Measurements from ENCODE around the gene NUFIP2.
"Not testable (repeated sequence)": the region's sequence is repeated elsewhere in the genome, so short reads cannot be mapped to it uniquely, and the experiment has no call there.

Gene NUFIP2

DNA sequence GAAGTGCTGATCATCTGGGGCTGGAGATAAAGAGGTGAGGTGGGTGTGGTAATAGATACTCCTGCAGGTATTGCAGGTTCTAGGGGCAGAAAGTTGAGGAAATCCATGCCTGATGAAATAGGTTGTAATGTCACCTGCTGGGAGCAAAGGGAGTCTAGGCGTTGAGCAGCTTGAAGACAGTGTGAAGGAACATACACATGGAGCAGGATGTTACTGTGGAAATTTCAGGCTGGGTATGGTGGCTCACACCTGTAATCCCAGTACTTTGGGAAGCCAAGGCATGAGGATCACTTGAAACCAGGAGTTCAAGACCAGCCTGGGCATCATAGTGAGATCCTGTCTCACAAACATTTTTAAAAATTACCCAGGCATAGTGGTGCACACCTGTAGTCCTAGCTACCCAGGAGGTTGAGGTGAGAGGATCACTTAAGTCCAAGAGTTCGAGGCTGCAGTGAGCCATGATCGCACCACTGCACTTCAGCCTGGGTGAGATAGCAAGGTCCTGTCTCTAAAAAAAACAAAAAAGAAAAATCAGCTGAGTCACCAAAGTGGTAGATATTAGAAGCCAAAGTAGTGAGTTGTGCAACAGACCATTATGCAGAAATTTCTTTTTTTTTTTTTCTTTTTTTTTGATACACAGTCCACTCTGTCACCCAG lies 56.3 kb downstream of the NUFIP2 start:
- no peak for DNase-seq

DNA sequence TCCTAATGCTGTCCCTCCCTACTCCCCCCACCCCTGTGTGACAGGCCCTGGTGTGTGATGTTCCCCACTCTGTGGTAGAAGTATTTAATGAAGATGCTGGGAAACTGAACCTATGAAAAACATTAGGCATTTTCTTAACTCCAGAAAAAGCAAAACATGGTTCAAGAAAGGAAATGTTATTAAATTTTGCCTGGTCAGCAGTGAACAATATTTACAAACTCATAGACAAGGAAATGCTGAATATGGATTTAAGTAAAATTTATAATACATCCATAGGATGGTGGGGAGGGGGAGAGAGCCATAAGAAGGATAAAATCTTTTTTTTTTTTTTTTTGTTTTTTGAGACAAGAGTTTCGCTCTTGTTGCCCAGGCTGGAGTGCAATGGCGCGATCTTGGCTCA lies 58.0 kb downstream of the NUFIP2 start:
- DNase-seq, result no peak

DNA sequence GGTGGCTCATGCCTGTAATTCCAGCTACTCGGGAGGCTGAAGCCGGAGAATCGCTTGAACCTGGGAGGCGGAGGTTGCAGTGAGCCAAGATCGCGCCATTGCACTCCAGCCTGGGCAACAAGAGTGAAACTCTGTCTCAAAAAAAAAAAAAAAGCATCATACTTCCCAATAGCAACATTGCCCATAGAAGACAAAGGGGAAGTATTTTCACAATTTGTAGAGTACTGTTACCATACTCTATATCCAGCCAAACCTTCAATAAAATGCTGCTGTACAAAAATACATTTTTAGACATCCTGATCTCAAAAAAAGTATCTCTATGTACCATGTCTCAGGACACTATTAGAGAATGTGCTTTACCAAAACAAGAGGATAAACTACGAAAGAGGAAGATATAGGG lies 59.0 kb downstream of the NUFIP2 start:
- not testable (repeated sequence) for DNase-seq

DNA sequence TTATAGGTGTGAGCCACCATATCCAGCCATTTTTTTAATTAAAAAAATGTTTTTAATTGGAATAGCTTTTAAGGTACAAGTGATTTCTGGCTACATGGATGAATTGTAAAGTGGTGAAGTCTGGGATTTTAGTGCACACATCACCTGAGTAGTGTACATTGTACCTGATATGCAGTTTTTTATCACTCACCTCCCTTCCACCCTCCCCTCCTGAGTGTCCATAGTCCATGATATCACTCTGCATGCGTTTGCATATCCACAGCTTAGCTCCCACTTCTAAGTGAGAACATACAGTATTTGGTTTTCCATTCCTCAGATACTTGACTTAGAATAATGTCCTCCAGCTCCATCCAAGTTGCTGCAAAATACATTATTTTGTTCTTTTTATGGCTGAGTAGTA lies 60.6 kb downstream of the NUFIP2 start:
- DNase-seq, result no peak

DNA sequence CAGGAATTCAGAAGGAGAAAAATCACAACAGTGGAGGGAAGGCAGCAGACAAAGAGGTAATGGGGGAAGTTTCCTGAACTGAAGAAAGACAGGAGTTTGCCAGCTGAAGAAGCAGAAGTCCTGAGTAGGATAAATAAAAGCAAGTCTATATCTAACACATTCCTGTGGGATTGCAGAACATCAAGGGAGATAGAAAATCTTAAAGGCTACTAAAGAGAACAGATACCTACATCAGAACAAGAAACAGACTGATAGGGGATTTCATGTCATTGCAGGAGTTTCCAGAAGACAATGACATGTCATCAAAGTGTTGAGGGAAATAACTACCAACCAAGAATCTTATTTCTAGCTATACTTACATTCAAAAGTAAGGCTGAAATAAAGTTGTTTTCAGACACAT lies 68.6 kb downstream of the NUFIP2 start:
- no peak for DNase-seq

DNA sequence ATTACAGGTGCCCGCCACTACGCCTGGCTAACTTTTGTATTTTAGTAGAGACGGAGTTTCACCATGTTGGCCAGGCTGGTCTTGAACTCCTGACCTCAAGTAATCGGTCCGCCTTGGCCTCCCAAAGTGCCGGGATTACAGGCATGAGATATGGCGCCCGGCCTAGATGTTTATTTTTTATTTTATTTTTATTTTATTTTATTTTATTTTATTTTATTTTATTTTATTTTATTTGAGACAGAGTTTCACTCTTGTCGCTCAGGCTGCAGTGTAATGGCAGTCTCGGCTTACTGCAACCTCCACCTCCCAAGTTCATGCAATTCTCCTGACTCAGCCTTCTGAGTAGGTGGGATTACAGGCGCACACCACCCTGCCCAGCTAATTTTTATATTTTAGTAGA lies 72.6 kb downstream of the NUFIP2 start:
- DNase-seq, result not testable (repeated sequence)

DNA sequence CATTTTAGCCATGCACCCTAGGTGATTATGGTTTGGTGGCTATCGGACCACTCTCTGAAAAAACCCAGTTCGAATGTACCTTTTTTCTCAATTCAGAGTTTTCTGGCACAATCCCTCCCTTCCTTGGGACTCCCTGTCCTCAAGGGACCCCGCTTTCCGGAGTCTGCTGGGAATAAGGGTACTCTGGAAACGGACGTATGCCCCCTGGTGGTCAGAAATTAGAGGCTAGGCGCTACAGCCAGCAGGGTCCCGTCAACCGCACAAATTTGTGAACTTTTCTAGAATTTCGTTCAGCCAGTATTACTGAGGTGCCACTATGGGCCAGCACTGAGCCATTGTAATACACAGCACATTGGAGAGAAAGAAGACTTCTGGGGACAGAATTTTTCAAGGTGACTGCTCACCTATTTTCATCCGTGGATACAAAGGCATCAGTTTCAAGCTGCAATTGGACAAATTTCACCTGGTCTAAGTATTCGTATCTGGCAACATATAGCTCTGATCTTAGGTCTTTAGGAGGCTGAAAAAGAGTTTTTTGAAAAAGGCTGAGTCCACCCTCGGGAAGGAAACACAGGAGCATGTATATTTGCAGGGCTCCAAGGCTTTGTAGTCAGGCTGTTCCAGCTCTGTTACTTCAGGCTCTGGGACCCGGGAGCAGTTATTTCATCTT lies 74.4 kb downstream of the NUFIP2 start:
- no peak for DNase-seq

DNA sequence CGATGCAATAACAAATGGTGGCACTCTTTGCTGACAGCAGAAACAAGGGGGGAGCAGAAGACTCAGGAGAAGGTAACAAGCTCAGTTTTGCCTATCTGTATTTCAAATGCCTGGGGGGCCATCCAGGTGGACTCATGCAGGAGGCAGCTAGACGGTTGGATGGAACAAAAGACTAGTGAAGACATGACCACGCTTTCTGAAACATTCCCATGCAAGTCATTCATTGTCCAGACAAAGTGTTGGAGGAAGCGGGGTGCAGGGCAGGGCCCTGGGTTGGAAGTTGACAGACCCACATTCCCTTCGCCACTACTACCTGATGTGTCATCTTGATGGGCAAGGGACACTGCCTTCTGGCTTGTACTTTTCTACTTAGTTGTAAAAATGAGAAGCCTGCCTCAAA lies 77.1 kb downstream of the NUFIP2 start:
- no peak for DNase-seq

DNA sequence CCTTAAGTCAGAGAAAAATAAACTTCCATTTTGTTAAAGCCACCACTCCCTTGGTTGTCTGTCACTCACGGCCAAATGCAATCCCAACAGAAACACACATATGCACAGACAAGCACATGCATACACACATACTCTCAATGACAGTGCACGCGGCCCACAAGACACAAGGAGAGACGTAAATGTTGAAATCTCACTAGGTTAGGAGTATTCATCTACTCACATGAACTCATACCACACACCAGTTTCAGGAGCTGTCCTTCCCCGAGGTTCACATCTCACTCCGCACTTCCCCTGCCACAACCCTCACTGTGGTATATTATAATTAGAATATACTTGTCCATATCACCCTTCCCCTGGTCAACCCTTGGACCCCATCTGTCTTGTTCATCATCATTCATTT lies 77.8 kb downstream of the NUFIP2 start:
- no peak for DNase-seq

DNA sequence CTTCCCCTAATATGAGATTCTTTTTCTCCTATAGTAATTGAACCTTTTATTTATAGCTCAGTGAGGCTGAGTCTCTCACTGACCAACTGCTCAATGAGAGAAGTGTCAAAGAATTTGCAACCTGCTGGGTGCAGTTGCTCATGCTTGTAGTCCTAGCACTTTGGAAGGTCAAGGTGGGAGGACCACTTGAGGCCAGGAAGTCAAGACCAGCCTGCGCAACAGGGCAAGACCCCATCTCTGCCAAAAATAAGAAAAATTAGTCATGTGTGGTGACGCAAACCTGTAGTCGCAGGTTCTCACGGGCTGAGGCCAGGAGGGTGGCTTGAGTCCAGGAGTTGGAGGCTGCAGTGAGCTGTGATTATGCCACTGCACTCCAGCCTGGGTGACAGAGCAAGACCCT lies 78.2 kb downstream of the NUFIP2 start:
- DNase-seq, result no peak

DNA sequence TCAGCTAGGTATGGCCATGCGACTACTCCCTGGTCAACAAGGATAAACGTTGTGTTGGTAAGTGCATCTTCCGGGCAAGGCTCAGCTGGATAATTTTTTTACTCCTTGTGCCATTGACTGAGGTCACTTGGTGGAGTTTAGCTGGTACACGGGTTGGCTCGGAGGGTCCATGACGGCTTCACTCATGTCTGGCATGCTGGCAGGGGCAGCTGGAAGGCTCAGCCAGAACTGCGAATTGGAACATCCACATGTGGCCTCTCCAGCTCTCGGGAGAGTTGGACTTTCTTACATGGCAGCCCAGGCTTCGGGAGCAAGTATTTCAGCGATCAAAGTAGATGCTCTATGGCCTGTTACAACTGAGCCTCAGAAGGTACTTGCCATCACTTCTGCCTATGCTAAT lies 78.8 kb downstream of the NUFIP2 start:
- DNase-seq, result no peak

DNA sequence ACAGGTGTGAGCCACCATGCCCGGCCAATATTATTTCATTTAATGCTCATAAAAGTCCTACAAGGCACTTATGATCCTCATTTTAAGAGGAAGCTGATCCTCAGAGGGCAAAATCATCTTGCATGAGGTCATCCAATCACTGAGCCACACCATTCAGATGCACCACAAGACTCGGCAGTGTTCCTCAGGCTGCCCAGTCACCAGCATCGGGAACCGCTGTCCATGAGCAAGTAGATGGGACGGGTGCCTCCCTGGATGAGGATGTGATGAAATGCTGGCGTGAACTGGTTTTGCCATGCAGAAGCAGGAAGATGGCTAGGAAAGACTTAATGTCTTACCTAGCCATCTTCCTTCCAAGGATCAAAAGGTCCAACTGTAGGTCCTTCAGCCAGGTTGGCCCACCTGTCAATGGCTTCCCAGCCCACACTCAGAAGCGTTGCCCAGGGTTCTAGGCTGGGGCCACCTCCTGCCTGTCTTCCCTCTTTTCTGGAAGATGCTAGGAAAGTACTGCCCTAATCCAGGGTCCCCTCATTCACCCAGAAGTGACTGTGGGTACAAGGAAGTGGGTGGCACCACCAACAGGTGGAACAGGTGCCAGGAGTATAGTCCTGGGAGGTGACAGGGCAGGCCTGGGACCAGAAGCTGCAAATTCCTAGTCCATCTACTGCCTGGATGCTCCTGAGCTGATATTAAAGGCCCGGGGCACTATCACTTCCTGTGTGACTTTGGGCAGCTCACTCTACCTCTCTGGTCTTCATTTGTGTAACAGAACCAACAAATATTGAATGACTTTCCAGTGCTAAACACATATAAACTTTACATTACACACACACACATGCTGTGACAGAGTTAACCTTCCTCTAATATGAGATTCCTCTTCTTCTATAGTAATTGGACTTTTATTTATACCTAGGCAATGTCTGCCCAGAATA lies 79.5 kb downstream of the NUFIP2 start:
- DNase-seq, result no peak

DNA sequence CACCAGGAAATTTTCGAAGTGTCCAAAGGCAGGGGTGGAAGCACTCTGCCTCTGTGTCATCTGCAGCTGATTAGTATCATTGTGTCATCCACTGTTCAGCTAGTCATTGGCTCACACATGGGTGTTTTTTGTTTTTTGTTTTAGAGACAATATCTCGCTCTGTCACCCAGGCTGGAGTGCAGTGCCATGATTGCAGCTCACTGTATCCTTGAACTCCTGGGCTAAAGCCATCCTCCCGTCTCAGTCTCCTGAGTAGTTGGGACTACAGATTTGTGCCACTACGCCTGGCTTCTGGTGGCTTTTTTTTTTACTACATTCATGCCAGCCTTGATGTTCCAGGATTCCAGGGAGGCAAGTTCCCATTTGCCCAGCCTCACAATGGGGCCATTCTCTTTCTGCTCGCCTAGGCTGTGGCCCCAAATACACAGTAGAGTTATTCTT lies 81.2 kb downstream of the NUFIP2 start:
- DNase-seq, result no peak

DNA sequence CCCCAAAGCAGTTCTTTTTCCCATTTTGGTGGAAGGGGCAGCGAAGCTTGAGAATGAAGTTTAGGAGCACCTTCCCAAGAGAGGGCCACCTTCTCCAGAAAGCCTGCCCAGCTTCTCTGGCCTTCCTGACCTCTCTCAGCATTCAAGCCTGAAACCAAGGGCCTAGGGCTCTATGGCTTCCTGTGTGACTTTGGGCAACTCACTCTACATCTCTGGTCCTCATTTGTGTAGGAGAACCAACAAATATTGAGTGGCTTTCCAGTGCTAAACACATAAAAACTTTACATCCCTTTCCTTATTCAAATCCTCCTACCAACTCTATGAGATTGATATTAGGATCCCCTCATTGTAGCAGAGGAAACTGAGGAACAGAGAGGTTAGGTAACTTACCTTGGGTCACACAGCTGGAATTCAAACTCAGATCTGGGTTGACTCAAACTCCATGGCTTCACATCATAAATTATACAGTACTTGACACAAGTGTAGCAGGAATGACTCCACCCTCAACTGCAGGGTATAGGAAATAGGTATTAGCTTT lies 81.8 kb downstream of the NUFIP2 start:
- no peak for DNase-seq

DNA sequence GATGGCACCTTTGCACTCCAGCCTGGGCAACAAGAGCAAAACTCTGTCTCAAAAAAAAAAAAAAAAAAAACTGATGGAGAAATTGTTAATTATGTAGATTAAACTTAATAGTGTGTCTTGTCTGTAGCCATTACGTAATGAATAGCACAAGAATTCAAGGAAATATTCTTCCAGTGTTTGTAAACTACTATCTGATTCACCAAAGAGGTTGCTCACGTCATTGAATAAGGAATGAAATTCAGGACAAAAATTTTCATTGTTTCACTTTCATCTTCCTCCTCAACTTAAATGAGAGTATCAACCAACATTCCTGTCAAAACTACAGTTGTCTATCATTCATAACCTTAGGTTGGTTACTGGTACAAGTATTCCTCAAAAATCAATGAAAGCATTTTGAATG lies 83.1 kb downstream of the NUFIP2 start:
- no peak for DNase-seq

DNA sequence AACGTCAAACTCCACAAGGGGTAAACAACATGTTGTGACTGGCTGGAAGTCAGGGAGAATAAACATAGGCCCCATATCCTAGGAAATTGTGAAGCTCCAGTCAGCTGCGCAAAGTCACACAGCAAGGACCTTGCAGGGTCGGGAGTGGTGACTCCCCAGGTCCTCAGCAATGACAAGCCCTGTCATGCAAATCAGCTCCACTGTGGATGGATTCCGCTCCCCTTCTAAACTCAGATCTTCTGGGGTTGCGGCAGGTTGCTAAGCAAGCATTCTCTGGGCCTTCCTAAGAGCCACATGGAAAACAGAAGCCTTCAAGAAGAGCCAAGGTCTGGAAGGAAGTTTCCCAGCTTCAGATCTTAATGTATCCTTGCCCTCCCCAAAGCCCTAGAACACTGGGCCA lies 84.9 kb downstream of the NUFIP2 start:
- no peak for DNase-seq

DNA sequence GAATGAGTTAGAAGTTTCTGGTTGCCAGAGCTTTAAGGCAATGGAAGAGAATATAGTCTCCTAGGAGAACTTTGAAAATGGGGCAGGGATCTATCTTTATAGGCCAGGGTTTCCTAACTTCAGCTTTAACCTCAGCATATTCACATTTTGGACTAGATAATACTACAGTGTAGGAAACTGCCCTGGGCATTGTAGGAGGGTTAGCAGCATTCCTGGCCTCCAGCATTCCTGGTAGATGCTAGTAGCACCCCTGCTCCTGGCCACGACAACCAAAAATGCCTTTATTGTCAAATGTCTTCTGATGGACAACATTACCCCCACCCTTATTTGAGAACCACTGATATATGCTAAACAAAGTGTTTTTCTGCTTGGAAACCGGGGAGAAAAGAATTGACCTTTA lies 86.0 kb downstream of the NUFIP2 start:
- DNase-seq, result no peak
